Neural crest cell (in vitro differentiated cells): Measurements from ENCODE around the gene AKAP13. TPM values are rescaled to one million over a fixed set of nuclear protein-coding genes. Genes with fewer than 3 reads are reported as not detected.

Source experiments
- DNase-seq: peaks from one replicate; pipeline ENCODE4 v3.0.0; 2021; ENCODE audit warnings: low read depth, mixed read lengths, low spot score
- H3K27ac Mint-ChIP-seq: one replicate; pipeline ENCODE4 v1.8.0; 2021; ENCODE audit warnings: mild to moderate bottlenecking, mixed read lengths; ENCODE audit not compliant: unreplicated experiment
- H3K27me3 Mint-ChIP-seq: 2 replicates; pipeline ENCODE4 v1.8.0; 2021; ENCODE audit warnings: low read depth, mild to moderate bottlenecking, mixed read lengths
- H3K36me3 Mint-ChIP-seq: 2 replicates; pipeline ENCODE4 v1.8.0; 2021; ENCODE audit warnings: low read depth, mild to moderate bottlenecking, mixed read lengths
- H3K4me1 Mint-ChIP-seq: 2 replicates; pipeline ENCODE4 v1.8.0; 2021; ENCODE audit warnings: mixed read lengths
- H3K4me3 Mint-ChIP-seq: one replicate; pipeline ENCODE4 v1.8.0; 2021; ENCODE audit warnings: mild to moderate bottlenecking, mixed read lengths
- H3K9me3 Mint-ChIP-seq: 2 replicates; pipeline ENCODE4 v1.8.0; 2021; ENCODE audit warnings: mixed read lengths
- CTCF ChIP-seq: fragments of 200-600 bp; sonication (generic); conservative IDR thresholded peaks from 2 replicates; pipeline ENCODE4 v1.5.0; 2021; ENCODE audit warnings: antibody characterized with exemption, mild to moderate bottlenecking
- total RNA-seq: library from RNA; stranded (reverse); gene quantifications from 2 replicates; pipeline ENCODE4 v1.2.1, GENCODE V29; 2021

The AKAP13 gene
- total RNA-seq, 1 donor from 2014 or later: 81.3 TPM

DNA sequence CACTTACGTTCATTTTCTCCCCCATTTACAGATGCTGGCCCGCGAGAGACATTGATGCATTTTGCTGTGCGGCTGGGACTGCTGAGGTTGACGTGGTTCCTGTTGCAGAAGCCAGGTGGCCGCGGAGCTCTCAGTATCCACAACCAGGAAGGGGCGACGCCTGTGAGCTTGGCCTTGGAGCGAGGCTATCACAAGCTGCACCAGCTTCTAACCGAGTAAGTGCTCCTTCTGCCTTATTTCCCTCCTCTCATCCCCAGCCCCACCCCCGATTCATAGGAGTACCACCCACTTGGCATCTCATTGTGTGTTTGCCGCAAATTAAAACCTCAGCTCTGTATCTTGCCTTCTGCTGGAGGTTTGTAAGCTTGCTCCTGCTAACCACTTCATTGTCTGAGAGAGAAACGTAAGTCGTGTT, 163.3 kb downstream of the AKAP13 start:
- H3K36me3 Mint-ChIP-seq: peaks cover 4% of the 10 kb centered on the region
- no peak for TF ChIP-seq CTCF
- H3K27ac Mint-ChIP-seq: no peak overlapping the region
- H3K4me1 Mint-ChIP-seq: peaks cover 20% of the 10 kb centered on the region
- no peak for DNase-seq
- H3K9me3 Mint-ChIP-seq: no peaks in the 10 kb centered on the region
- H3K4me3 Mint-ChIP-seq: no peak overlapping the region
- H3K27me3 Mint-ChIP-seq: no peaks in the 10 kb centered on the region

- Mint-ChIP-seq H3K27ac (peak overlapping the region; percentile 10), H3K27me3 (no peaks in the 10 kb centered on the region), H3K9me3 (no peaks in the 10 kb centered on the region), H3K4me1 (peaks cover 16% of the 10 kb centered on the region), H3K36me3 (peaks cover 4% of the 10 kb centered on the region), H3K4me3 (no peak overlapping the region)
- TF ChIP-seq CTCF: no peak
- no peak for DNase-seq
These were observed 164.8 kb downstream of the AKAP13 start for GRCh38 chr15:85545185-85545584.

GRCh38 chr15:85545752-85546151, 165.3 kb downstream of the AKAP13 start:
- no peak for TF ChIP-seq CTCF
- no peak overlapping the region for H3K4me3 Mint-ChIP-seq
- no peak overlapping the region for H3K27ac Mint-ChIP-seq
- H3K4me1 Mint-ChIP-seq: peaks cover 16% of the 10 kb centered on the region
- H3K27me3 Mint-ChIP-seq: no peaks in the 10 kb centered on the region
- H3K9me3 Mint-ChIP-seq: no peaks in the 10 kb centered on the region
- DNase-seq: no peak
- H3K36me3 Mint-ChIP-seq: peaks cover 4% of the 10 kb centered on the region

DNA sequence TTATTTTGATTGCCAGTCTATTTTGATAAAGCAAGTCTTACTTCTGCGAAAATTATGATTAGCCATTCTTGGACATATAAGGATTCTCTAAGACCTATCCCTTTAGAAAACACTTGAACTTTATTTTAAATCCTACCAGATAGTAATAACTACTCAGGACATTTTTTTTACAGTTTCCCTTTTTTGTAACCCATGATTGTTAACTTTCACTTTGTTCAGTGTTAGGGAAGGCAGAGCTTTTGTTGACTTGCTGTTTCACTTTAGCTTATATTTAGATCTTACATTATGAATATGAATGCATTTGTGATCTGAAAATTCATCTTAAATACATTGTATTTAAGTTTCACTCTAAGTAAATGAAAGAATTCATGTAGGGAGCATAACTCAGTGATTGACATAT, 167.0 kb downstream of the AKAP13 start:
- H3K36me3 Mint-ChIP-seq: peaks cover 6% of the 10 kb centered on the region
- no peak for DNase-seq
- no peaks in the 10 kb centered on the region for H3K27me3 Mint-ChIP-seq
- no peak for TF ChIP-seq CTCF
- H3K27ac Mint-ChIP-seq: no peak overlapping the region
- no peak overlapping the region for H3K4me3 Mint-ChIP-seq
- H3K9me3 Mint-ChIP-seq: no peaks in the 10 kb centered on the region
- peaks cover 15% of the 10 kb centered on the region for H3K4me1 Mint-ChIP-seq

GRCh38 chr15:85550283-85550682, 169.9 kb downstream of the AKAP13 start:
- no peaks in the 10 kb centered on the region for H3K9me3 Mint-ChIP-seq
- no peak overlapping the region for H3K27ac Mint-ChIP-seq
- no peak for DNase-seq
- H3K36me3 Mint-ChIP-seq: peaks cover 16% of the 10 kb centered on the region
- no peak overlapping the region for H3K4me3 Mint-ChIP-seq
- no peaks in the 10 kb centered on the region for H3K27me3 Mint-ChIP-seq
- no peaks in the 10 kb centered on the region for H3K4me1 Mint-ChIP-seq
- no peak for TF ChIP-seq CTCF
